Measurements from ENCODE around the gene IFNAR2. TPM values are rescaled to one million over a fixed set of nuclear protein-coding genes. Genes with fewer than 3 reads are reported as not detected.

IFNAR2 gene
- 3.4 and 4.7 TPM in 2 replicates for total RNA-seq

DNA sequence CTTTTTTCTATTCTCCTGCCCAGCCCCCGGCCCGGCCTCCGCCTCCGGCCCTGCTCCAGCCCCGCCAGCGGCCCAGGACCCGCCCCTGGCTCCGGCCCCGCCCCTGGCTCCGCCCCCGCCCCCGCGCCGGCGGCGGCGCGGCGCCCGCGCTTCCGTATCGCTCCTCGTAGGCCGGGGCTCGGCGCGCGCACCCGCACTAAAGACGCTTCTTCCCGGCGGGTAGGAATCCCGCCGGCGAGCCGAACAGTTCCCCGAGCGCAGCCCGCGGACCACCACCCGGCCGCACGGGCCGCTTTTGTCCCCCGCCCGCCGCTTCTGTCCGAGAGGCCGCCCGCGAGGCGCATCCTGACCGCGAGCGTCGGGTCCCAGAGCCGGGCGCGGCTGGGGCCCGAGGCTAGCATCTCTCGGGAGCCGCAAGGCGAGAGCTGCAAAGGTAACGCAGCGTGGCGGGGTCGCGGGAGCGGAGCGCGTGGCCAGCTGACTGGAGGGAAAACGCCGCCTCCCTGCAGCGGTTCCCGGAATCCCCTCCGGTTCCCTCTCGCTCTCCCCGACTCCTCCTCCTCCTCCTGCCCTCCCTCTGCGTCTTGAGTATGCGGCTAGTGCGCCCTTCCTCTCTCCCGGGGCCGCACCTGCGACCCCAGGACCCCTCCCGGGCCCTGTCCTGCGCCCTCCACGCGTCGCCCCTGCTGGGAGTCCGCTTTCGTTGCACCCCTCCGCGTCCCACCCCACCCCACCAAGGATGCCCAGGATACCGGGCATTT lies at the start of gene IFNAR2:
IFNAR2 (plus strand) TSS at position 155 of the 761 bp plus-strand sequence. CDS start 11,985 bp downstream, outside the sequence.

GRCh38 chr21:33266050-33266788 lies 36.5 kb downstream of the IFNAR2 start, which contains the start of gene IL10RB:
IL10RB (plus strand) TSS chr21:33266367; CDS start chr21:33266466, 99 bp downstream.

Other genes with a start within 250 kb of the IFNAR2 start
- not detected in 2 replicates for gene OLIG2, start 204.0 kb upstream of the IFNAR2 start, total RNA-seq
- gene OLIG1, start 159.8 kb upstream of the IFNAR2 start, total RNA-seq, result not detected in 2 replicates
- gene IL10RB, start 36.4 kb downstream of the IFNAR2 start, total RNA-seq, result 29.6 and 31.1 TPM in 2 replicates
- 10.1 and 11.1 TPM in 2 replicates for gene IFNAR1, start 95.0 kb downstream of the IFNAR2 start, total RNA-seq
- 72.7 and 117 TPM in 2 replicates for gene IFNGR2, start 173.5 kb downstream of the IFNAR2 start, total RNA-seq

All from tracheal epithelial cell (primary cell).